Measurements from ENCODE around the gene COPA. TPM values are rescaled to one million over a fixed set of nuclear protein-coding genes. Genes with fewer than 3 reads are reported as not detected.

The COPA gene
- 191 and 193 TPM in 2 replicates for total RNA-seq

DNA sequence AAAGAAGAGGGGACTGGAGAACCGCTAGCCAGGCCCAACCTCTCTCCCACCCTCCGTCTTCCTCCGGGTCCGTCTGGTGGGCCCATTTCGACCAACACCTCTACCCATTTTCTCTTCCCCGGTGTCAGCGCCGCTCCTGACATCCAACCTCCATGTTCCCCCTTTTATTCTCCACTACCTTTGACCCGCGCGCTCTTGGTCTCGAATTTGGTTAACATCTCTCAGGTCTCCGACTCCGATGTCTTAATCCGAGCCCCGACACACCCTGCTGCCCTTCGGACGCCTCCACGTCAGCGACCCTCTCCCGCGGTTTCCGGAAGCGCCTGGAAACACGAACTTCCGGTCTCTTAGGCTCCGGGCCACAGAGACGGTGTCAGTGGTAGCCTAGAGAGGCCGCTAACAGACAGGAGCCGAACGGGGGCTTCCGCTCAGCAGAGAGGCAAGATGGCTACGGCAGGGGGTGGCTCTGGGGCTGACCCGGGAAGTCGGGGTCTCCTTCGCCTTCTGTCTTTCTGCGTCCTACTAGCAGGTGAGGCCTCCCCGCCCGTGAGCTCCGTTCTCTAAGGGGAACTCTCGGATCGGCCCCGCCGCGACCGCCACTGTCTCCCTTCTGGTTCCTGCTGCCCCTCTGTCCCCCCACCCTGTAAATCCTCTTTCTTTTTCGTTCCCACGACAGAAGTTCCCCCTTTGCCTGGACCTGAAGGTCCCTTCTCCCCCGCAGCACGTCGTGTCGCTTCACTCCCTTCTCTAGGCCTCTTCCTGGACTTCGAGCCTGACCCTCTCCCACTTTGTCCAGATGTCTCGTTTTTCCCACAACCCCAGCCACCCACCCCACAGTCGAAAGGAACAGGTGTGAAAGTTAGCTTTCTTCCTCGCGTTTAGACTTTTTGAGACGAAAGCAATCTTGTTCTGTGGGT lies at the start of gene COPA, which contains the start of gene NCSTN:
COPA (minus strand) TSS at position 298 of the 917 bp plus-strand sequence; CDS start at position 218, 80 bp downstream.
NCSTN (plus strand) TSS at position 431 of the 917 bp plus-strand sequence; CDS start at position 445, 14 bp downstream.

DNA sequence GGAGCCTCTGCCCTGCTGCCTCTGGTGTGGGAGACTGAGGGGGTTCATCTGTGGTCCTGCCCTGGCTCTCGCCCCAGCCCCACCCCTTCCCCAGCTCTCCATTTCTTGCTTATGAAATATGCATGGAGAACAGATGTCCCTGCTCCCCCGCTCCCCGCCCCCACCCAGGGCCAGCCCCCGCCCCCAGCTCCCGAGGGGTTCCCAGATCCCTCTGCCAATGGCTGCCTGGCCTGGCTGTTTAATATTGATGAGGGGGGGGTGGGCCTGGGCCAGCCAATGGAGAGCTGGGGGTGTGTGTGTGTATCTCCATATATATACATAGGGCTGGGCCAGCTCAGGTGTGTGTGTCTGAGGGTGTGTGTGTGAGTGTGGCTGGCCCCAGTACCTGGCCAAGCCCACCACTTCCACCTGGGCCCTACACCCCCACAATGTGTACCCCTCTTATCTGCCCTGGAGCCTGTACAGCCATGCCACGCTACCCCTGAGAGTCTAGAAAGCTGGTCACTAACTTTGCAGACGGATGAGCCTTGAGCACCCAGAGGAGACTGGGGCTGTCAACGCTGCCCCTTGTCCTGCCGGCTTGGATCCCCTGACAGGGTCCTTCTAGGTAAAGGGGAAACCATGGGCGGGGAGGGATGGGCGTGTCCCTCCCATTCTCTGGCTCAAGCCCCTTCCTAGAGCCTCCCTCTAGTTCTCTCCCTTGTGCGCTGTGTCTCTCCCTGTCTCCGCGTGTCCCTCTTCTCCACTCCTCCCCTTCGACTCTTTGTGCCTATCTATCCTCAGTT lies 23.9 kb upstream of the COPA start, which contains the start of gene NHLH1:
NHLH1 (plus strand) TSS at position 341 of the 785 bp plus-strand sequence. CDS start 3,661 bp downstream, outside the sequence.

DNA sequence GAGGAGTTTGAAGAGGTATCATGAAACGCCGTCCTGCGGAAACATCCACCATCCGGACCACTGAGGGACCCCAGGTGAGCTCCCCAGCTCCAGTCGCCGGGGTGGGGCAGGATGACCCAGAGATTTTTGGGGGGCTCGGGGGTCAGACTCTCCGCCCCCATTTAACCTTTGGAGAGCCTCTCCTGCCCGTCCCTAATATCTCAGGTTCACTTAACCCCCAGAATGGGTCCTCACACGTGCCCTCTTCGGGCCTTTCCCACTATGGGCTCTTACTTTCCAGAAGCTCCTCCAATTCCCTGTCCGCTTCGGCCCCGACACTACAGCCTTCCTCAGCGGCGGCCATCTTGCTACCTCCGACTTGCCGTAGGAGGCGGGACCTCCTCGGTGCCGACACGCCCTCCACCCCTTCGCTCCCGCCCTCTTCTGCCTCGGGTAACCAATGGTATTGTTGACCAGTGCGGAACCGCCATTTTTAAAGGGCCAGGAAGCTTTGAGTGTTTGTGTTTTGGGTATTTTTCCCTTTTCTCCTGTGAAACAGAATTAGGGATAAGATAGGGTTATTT lies 58.2 kb downstream of the COPA start, which contains the start of gene PEX19:
PEX19 (minus strand) TSS at position 352 of the 563 bp plus-strand sequence; CDS start at position 343, 9 bp downstream.

DNA sequence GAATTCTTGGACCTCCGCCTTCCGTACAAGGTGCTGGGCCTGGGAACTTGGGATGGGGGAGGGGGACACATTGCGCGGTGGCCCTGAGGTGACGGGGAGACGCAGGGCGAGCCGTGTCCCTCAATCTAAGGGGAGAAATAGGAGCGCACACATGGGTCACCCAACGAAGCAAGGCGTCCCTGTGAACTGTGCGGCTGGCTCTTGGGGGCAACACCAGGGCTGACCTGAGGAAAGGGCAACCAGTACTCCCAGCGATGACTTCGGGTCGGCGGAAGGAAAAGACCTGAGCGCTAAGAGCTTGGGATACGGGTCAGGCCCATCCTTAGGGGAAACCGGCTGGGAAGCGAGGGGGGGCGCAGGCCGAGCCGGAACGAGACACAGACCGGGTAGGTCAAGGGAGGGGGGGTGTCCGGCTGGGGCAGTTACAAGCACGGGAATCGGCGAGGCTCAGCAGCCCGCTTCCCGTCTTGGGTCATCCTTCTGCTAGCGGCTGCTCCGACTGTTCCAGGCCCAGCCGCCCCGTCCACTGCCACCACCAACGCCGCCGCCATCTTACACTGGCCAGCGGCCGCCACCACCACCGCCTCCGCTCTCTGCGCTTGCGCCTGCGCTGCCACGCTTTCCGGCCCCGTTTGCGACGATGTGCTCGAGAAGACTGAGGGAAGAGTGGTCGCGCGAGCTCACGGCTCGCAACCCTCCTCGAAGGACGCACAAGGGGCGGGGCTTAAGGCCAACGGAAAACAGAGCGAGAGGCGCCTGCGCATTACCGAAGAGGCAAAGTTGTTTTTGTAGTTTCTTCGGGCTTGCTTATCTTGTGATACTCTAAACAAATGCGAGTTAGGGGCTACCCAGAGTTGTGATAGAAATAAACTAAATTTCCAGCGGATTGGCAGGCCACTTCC lies 80.9 kb downstream of the COPA start, which contains the start of gene DCAF8:
DCAF8 (minus strand) TSS at position 657 of the 902 bp plus-strand sequence. CDS start 18,541 bp downstream, outside the sequence.

Other genes with a start within 250 kb of the COPA start
- 13.2 and 14.1 TPM in 2 replicates for gene IGSF8, start 244.6 kb downstream of the COPA start, total RNA-seq
- gene ATP1A2, start 227.5 kb downstream of the COPA start, total RNA-seq: 0.50 and 1.5 TPM in 2 replicates
- not detected in 2 replicates for gene ATP1A4, start 191.6 kb downstream of the COPA start, total RNA-seq
- 0.15 TPM in 1 of 2 replicates, not detected in the other for gene CASQ1, start 152.7 kb downstream of the COPA start, total RNA-seq
- 71.3 and 77.7 TPM in 2 replicates for gene PEA15, start 137.9 kb downstream of the COPA start, total RNA-seq
- gene DCAF8, start 80.7 kb downstream of the COPA start, total RNA-seq: 35.1 and 41.5 TPM in 2 replicates
- 42.1 and 52.5 TPM in 2 replicates for gene PEX19, start 58.1 kb downstream of the COPA start, total RNA-seq
- gene NCSTN, start 133 bp upstream of the COPA start, total RNA-seq: 56.0 and 68.1 TPM in 2 replicates
- under 0.01 TPM in 1 of 2 replicates, not detected in the other for gene NHLH1, start 23.8 kb upstream of the COPA start, total RNA-seq
- 0.89 and 1.0 TPM in 2 replicates for gene VANGL2, start 57.3 kb upstream of the COPA start, total RNA-seq
- gene SLAMF6, start 180.0 kb upstream of the COPA start, total RNA-seq: not detected in 2 replicates
- gene CD84, start 236.2 kb upstream of the COPA start, total RNA-seq: not detected in 2 replicates

Measured in bronchus fibroblast of lung (primary cell).